GM18907 (cell line): ENCODE data around the gene SMIM32.

Source experiments
- ATAC-seq: cut with Tn5 transposase; IDR thresholded peaks from one replicate; pipeline ENCODE4 v1.9.1; 2021; ENCODE audit warnings: mild to moderate bottlenecking, moderate library complexity; ENCODE audit not compliant: unreplicated experiment

SMIM32 gene

GRCh38 chr5:136190091-136190720 lies 2.8 kb downstream of the SMIM32 start:
- no peak for ATAC-seq

GRCh38 chr5:136188859-136189258 lies 4.1 kb downstream of the SMIM32 start:
- ATAC-seq: no peak

GRCh38 chr5:136186796-136187195 lies 6.2 kb downstream of the SMIM32 start:
- ATAC-seq: no peak

- ATAC-seq: no peak
Measured at GRCh38 chr5:136185974-136186665, 6.8 kb downstream of the SMIM32 start.

- no peak for ATAC-seq
Measured at GRCh38 chr5:136182618-136183017, 10.3 kb downstream of the SMIM32 start.

- peak; percentile 82 for ATAC-seq
Measured at GRCh38 chr5:136174021-136174659, 18.8 kb downstream of the SMIM32 start.

GRCh38 chr5:136169218-136169617 lies 23.7 kb downstream of the SMIM32 start:
- ATAC-seq: no peak

- peak; percentile 66 for ATAC-seq
Measured at GRCh38 chr5:136166909-136167308, 26.1 kb downstream of the SMIM32 start.

- no peak for ATAC-seq
Measured at GRCh38 chr5:136164226-136164625, 28.7 kb downstream of the SMIM32 start.

GRCh38 chr5:136162008-136162407 lies 31.0 kb downstream of the SMIM32 start:
- no peak for ATAC-seq

GRCh38 chr5:136159457-136159856 lies 33.5 kb downstream of the SMIM32 start:
- ATAC-seq: no peak

- ATAC-seq: no peak
Measured at GRCh38 chr5:136157514-136157913, 35.4 kb downstream of the SMIM32 start.

GRCh38 chr5:136155761-136156160 lies 37.2 kb downstream of the SMIM32 start:
- no peak for ATAC-seq

- no peak for ATAC-seq
Measured at GRCh38 chr5:136155078-136155477, 37.9 kb downstream of the SMIM32 start.

GRCh38 chr5:136153581-136154236 lies 39.3 kb downstream of the SMIM32 start:
- no peak for ATAC-seq

- no peak for ATAC-seq
Measured at GRCh38 chr5:136149891-136150290, 43.1 kb downstream of the SMIM32 start.

GRCh38 chr5:136147632-136148031 lies 45.3 kb downstream of the SMIM32 start:
- ATAC-seq: no peak

- ATAC-seq: no peak
Measured at GRCh38 chr5:136146201-136146600, 46.8 kb downstream of the SMIM32 start.

GRCh38 chr5:136145030-136145429 lies 47.9 kb downstream of the SMIM32 start:
- peak; percentile 47 for ATAC-seq

GRCh38 chr5:136143763-136144162 lies 49.2 kb downstream of the SMIM32 start:
- no peak for ATAC-seq

- no peak for ATAC-seq
Measured at GRCh38 chr5:136143312-136143711, 49.6 kb downstream of the SMIM32 start.

GRCh38 chr5:136141561-136141960 lies 51.4 kb downstream of the SMIM32 start:
- peak; percentile 84 for ATAC-seq
